Hepatic stellate cell (primary cell): ENCODE data around the gene NFE2.

Source experiments
- DNase-seq: peaks from one replicate; pipeline ENCODE4 v3.0.0; 2011; ENCODE audit warnings: low spot score

The NFE2 gene

GRCh38 chr12:54249489-54249888, 51.3 kb downstream of the NFE2 start:
- no peak for DNase-seq

GRCh38 chr12:54246011-54246641, 54.7 kb downstream of the NFE2 start:
- no peak for DNase-seq
